ENCODE measurements around the gene MARK1. TPM values are rescaled to one million over a fixed set of nuclear protein-coding genes. Genes with fewer than 3 reads are reported as not detected.
A peak's percentile ranks its signal among the peaks of the same experiment; 100 is the strongest.

Gene MARK1
- total RNA-seq, 2 donors from 2014 or later: 0.05 TPM; not detected in 1

DNA sequence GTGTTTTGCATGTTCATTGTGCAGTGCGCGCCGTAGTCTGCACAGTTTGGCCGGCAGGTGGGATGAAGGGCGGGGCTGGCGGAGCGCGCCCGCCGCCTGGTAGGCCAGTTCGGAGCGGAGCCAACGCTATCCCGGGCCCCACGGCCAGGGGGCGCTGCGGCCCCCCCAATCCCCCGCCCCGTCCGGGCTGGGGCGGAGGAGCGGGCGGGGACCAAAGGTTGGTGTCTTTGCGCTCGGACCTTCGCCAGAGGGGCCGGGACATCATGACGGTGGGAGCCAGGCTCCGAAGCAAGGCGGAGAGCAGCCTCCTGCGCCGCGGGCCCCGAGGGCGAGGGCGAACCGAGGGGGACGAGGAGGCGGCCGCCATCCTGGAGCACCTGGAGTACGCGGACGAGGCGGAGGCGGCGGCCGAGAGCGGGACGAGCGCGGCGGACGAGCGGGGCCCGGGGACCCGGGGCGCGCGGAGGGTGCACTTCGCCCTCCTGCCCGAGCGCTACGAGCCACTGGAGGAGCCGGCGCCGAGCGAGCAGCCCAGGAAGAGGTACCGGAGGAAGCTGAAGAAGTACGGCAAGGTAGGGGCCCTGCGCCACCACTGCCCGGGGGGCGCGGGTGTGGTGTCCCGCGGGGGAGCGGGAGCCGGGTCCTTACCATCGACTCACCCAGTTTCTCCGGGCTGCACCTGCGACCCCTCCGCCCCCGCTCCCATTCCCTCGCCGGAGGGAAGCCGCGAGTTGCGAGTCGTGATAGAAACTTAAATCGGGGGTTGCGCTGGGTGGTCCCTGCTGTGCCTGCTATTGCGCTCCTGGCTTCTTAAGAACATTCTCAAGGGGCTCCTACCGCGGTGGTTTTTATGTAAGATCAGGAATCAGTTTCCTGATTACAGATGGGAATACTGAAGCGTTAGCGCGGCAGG, 162.5 kb downstream of the MARK1 start, which contains the start of gene C1orf115:
C1orf115 (plus strand) TSS at position 224 of the 913 bp plus-strand sequence; CDS start at position 264, 40 bp downstream.
- H3K9me3 Mint-ChIP-seq: no peaks in the 10 kb centered on the region
- H3K4me1 Mint-ChIP-seq (ENCODE audit: low read depth): peaks cover 8% of the 10 kb centered on the region
- ATAC-seq (replicated peaks in 1 of 2): peak; percentile 96 to 97
- H3K27me3 Mint-ChIP-seq (ENCODE audit: low read depth): peaks cover 37% of the 10 kb centered on the region
- H3K27ac Mint-ChIP-seq: no peak within 1 kb of the TSS
- no peaks in the 10 kb centered on the region for H3K36me3 Mint-ChIP-seq (ENCODE audit: insufficient read depth in 2 of 2)
- peak; percentile 78 to 87 for DNase-seq
- H3K4me3 Mint-ChIP-seq: peak within 1 kb of the TSS; percentile 88 to 90

DNA sequence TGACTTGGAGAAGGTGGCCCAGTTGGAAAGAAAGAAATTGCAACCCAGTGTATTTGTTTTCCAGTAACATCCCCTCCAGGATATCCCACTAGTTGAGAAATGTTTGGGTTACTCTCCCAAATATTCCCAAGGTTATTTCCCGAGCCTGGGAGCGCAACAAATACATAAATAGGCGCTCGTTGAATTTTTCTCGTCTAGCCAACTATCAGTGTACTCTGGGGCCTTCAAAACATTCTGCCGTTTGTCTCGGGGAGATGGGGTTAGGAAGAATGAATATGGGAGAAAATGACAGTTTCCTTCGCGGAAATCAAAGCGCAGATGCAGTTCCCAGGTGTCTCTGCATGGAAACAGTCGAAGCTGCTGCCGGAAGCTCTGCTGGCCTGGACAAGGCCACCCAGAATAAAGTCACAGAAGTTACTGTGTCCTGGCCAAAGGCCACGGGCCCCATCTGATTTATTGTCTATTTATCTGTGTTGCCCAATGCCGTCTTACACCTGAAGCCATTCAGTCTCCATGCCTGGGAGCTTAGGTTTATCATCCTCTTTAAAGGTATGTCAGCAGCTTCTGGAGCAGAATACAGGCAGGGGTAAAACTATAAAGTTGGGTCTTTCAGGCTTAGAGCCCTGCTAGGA, 163.2 kb downstream of the MARK1 start:
- Mint-ChIP-seq H3K27me3 (ENCODE audit: low read depth) (peaks cover 37% of the 10 kb centered on the region), H3K27ac (no peak overlapping the region), H3K9me3 (no peaks in the 10 kb centered on the region), H3K4me3 (peak overlapping the region; percentile 45 to 90), H3K4me1 (ENCODE audit: low read depth) (peaks cover 8% of the 10 kb centered on the region), H3K36me3 (ENCODE audit: insufficient read depth in 2 of 2) (no peaks in the 10 kb centered on the region)
- ATAC-seq (replicated peaks in 1 of 2) (no peak), DNase-seq (no peak)

- Mint-ChIP-seq H3K27ac (no peak overlapping the region), H3K36me3 (ENCODE audit: insufficient read depth in 2 of 2) (no peaks in the 10 kb centered on the region), H3K9me3 (no peaks in the 10 kb centered on the region), H3K27me3 (ENCODE audit: low read depth) (peaks cover 35% of the 10 kb centered on the region), H3K4me1 (ENCODE audit: low read depth) (peaks cover 8% of the 10 kb centered on the region), H3K4me3 (no peak overlapping the region)
- DNase-seq: no peak
- ATAC-seq (replicated peaks in 1 of 2): no peak
These were observed 164.7 kb downstream of the MARK1 start for GRCh38 chr1:220692436-220693228.

- DNase-seq: no peak
- Mint-ChIP-seq H3K4me3 (no peak overlapping the region), H3K36me3 (ENCODE audit: insufficient read depth in 2 of 2) (no peaks in the 10 kb centered on the region), H3K9me3 (no peaks in the 10 kb centered on the region), H3K27me3 (ENCODE audit: low read depth) (peaks cover 24% of the 10 kb centered on the region), H3K27ac (no peak overlapping the region), H3K4me1 (ENCODE audit: low read depth) (peaks cover 4% of the 10 kb centered on the region)
- ATAC-seq (replicated peaks in 1 of 2): no peak
These were observed 167.0 kb downstream of the MARK1 start for GRCh38 chr1:220694866-220695382.

GRCh38 chr1:220695426-220695825, 167.5 kb downstream of the MARK1 start:
- H3K9me3 Mint-ChIP-seq: no peaks in the 10 kb centered on the region
- H3K36me3 Mint-ChIP-seq (ENCODE audit: insufficient read depth in 2 of 2): no peaks in the 10 kb centered on the region
- ATAC-seq (replicated peaks in 1 of 2): no peak
- no peak overlapping the region for H3K4me3 Mint-ChIP-seq
- H3K4me1 Mint-ChIP-seq (ENCODE audit: low read depth): no peaks in the 10 kb centered on the region
- H3K27me3 Mint-ChIP-seq (ENCODE audit: low read depth): peaks cover 21% of the 10 kb centered on the region
- no peak for DNase-seq
- H3K27ac Mint-ChIP-seq: no peak overlapping the region

- Mint-ChIP-seq H3K4me3 (no peak overlapping the region), H3K36me3 (ENCODE audit: insufficient read depth in 2 of 2) (no peaks in the 10 kb centered on the region), H3K27ac (no peak overlapping the region), H3K9me3 (no peaks in the 10 kb centered on the region), H3K27me3 (ENCODE audit: low read depth) (peaks cover 15% of the 10 kb centered on the region), H3K4me1 (ENCODE audit: low read depth) (no peaks in the 10 kb centered on the region)
- DNase-seq (no peak), ATAC-seq (replicated peaks in 1 of 2) (no peak)
These were observed 168.4 kb downstream of the MARK1 start for GRCh38 chr1:220696226-220696862.

DNA sequence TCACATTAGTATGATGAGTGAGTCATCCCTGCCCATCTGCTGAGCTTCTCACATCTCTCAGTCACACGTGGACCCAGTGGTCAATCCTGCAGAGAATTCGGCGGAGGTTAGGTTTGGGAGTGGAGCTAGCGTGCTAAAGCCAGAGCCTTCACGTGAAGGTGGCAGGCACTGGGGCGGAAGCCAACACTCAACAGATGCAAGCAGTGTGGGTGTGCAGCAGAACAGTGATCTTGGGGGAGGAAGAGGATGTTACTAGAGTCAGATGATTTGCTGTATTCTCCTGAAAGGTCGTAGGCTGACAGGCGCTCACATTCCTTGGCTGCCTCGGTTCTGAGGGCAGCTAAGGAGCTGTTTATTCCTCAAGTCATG, 168.9 kb downstream of the MARK1 start:
- Mint-ChIP-seq H3K36me3 (ENCODE audit: insufficient read depth in 2 of 2) (no peaks in the 10 kb centered on the region), H3K4me3 (no peak overlapping the region), H3K4me1 (ENCODE audit: low read depth) (no peaks in the 10 kb centered on the region), H3K27me3 (ENCODE audit: low read depth) (peaks cover 11% of the 10 kb centered on the region), H3K27ac (no peak overlapping the region), H3K9me3 (no peaks in the 10 kb centered on the region)
- no peak for ATAC-seq (replicated peaks in 1 of 2)
- DNase-seq: no peak

- H3K36me3 Mint-ChIP-seq (ENCODE audit: insufficient read depth in 2 of 2): no peaks in the 10 kb centered on the region
- H3K9me3 Mint-ChIP-seq: no peaks in the 10 kb centered on the region
- H3K27me3 Mint-ChIP-seq (ENCODE audit: low read depth): peaks cover 11% of the 10 kb centered on the region
- ATAC-seq (replicated peaks in 1 of 2): no peak
- H3K27ac Mint-ChIP-seq: no peak overlapping the region
- no peaks in the 10 kb centered on the region for H3K4me1 Mint-ChIP-seq (ENCODE audit: low read depth)
- no peak for DNase-seq
- no peak overlapping the region for H3K4me3 Mint-ChIP-seq
These were observed 169.4 kb downstream of the MARK1 start for GRCh38 chr1:220697326-220697725.

GRCh38 chr1:220698607-220699016, 170.7 kb downstream of the MARK1 start:
- no peaks in the 10 kb centered on the region for H3K36me3 Mint-ChIP-seq (ENCODE audit: insufficient read depth in 2 of 2)
- no peak overlapping the region for H3K4me3 Mint-ChIP-seq
- no peaks in the 10 kb centered on the region for H3K4me1 Mint-ChIP-seq (ENCODE audit: low read depth)
- DNase-seq: no peak
- H3K27ac Mint-ChIP-seq: no peak overlapping the region
- no peak for ATAC-seq (replicated peaks in 1 of 2)
- H3K9me3 Mint-ChIP-seq: no peaks in the 10 kb centered on the region
- peaks cover 14% of the 10 kb centered on the region for H3K27me3 Mint-ChIP-seq (ENCODE audit: low read depth)

GRCh38 chr1:220699044-220699443, 171.1 kb downstream of the MARK1 start:
- no peak overlapping the region for H3K27ac Mint-ChIP-seq
- peaks cover 16% of the 10 kb centered on the region for H3K27me3 Mint-ChIP-seq (ENCODE audit: low read depth)
- no peaks in the 10 kb centered on the region for H3K4me1 Mint-ChIP-seq (ENCODE audit: low read depth)
- no peak for ATAC-seq (replicated peaks in 1 of 2)
- peaks cover 0 to 1% of the 10 kb centered on the region in 2 donors for H3K9me3 Mint-ChIP-seq
- no peaks in the 10 kb centered on the region for H3K36me3 Mint-ChIP-seq (ENCODE audit: insufficient read depth in 2 of 2)
- DNase-seq: no peak
- H3K4me3 Mint-ChIP-seq: no peak overlapping the region

DNA sequence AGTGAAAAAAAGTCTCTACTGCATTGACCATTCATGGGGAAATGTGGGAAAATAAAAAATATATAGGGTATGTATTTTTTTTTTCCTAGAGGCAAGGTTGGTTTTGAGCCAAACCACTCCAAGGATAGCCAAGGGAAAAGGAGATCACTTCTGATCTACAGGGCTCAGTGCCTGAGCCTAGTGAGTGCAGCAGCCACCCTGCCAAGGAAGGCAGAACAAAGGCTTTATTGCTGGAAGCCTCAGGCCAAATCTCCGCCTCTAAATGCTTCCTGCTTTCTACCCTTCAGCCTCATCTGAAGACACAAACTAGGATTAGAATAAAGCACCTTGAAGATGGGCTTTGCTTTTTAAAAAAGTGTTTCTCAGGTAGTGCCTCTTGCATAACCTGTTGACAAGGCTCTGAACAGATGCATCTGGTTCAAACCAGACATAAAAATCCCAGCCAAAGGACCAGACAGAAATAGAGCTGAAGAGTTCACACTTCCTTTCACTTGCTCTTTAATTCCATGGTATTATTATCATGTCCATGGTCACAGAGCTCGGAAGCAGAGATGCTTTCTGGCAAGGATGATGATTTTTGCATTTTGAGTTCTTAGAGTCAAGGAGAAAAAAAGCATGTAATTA, 172.7 kb downstream of the MARK1 start:
- no peaks in the 10 kb centered on the region for H3K4me1 Mint-ChIP-seq (ENCODE audit: low read depth)
- no peak for ATAC-seq (replicated peaks in 1 of 2)
- H3K9me3 Mint-ChIP-seq: peaks cover 0 to 1% of the 10 kb centered on the region in 2 donors
- DNase-seq: no peak
- no peak overlapping the region for H3K4me3 Mint-ChIP-seq
- H3K27me3 Mint-ChIP-seq (ENCODE audit: low read depth): peaks cover 16% of the 10 kb centered on the region
- H3K36me3 Mint-ChIP-seq (ENCODE audit: insufficient read depth in 2 of 2): no peaks in the 10 kb centered on the region
- H3K27ac Mint-ChIP-seq: no peak overlapping the region

DNA sequence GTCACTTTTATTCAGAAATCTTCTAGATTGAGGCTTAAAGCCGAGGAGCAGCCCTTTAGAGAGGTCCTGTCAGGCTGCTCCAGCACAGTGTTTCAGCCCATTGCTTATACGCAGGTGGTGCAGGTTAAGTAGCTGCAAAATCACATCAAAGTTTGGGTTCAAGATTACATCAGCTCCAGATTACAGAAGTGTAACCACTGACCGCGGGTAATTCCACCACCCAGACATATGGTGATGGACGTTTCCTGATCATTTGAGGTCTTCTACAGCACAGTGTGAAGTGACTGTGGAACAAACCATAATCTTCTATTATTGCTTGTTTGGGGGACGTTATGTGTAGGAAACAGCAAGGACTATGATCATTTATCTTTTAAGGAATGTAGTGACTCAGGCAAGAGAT, 174.0 kb downstream of the MARK1 start:
- Mint-ChIP-seq H3K36me3 (ENCODE audit: insufficient read depth in 2 of 2) (no peaks in the 10 kb centered on the region), H3K9me3 (peaks cover 0 to 1% of the 10 kb centered on the region in 2 donors), H3K27ac (no peak overlapping the region), H3K4me3 (no peak overlapping the region), H3K27me3 (ENCODE audit: low read depth) (peaks cover 22% of the 10 kb centered on the region), H3K4me1 (ENCODE audit: low read depth) (no peaks in the 10 kb centered on the region)
- DNase-seq (no peak), ATAC-seq (replicated peaks in 1 of 2) (peak; percentile 25 to 60)
